MM.1S (cell line): ENCODE results near the gene SCFD2.

Source experiments
- CTCF ChIP-seq: fragments of 300-600 bp; sonication (generic); IDR thresholded peaks from 2 replicates; pipeline ENCODE4 v1.5.1; 2016; ENCODE audit warnings: antibody characterized with exemption, low read length, mixed read lengths
- EZH2 ChIP-seq: fragments of 300-600 bp; sonication (generic); optimal IDR thresholded peaks from 2 replicates; pipeline ENCODE3; 2017; ENCODE audit warnings: low read depth, mild to moderate bottlenecking, antibody characterized with exemption, low read length, mixed read lengths
- EZH2phosphoT487 ChIP-seq: fragments of 300-600 bp; sonication (generic); IDR thresholded peaks from 2 replicates; pipeline ENCODE4 v1.6.1; 2018; ENCODE audit warnings: antibody characterized with exemption, low read length

- no peak for TF ChIP-seq CTCF
- no peak for TF ChIP-seq EZH2
- TF ChIP-seq EZH2phosphoT487, result no peak
Measured at GRCh38 chr4:53185869-53186585, 179.8 kb downstream of the SCFD2 start.
